IPS-20b (cell line): ENCODE results near the gene ARMC12.
A peak's percentile ranks its signal among the peaks of the same experiment; 100 is the strongest.
"Not testable (repeated sequence)": the region's sequence is repeated elsewhere in the genome, so short reads cannot be mapped to it uniquely, and the experiment has no call there.

Experiments used
- H3K27ac ChIP-seq: one replicate; pipeline ENCODE4 v1.5.1; 2013; ENCODE audit warnings: low read length
- H3K27me3 ChIP-seq: 2 replicates; pipeline ENCODE4 v1.6.1; 2013; ENCODE audit warnings: mild to moderate bottlenecking, low read length, inconsistent platforms; ENCODE audit not compliant: insufficient read depth
- H3K36me3 ChIP-seq: 2 replicates; pipeline ENCODE4 v1.6.1; 2013; ENCODE audit warnings: low read depth, mild to moderate bottlenecking, inconsistent platforms, low read length, moderate library complexity; ENCODE audit not compliant: insufficient read depth
- H3K4me1 ChIP-seq: 2 replicates; pipeline ENCODE4 v1.6.1; 2013; ENCODE audit warnings: mild to moderate bottlenecking, control low read depth, inconsistent platforms, low read length, moderate library complexity; ENCODE audit not compliant: insufficient read depth
- H3K4me3 ChIP-seq: 2 replicates; pipeline ENCODE4 v1.5.1; 2013; ENCODE audit warnings: mild to moderate bottlenecking, low read length, inconsistent platforms
- H3K9ac ChIP-seq: 2 replicates; pipeline ENCODE4 v1.6.1; 2013; ENCODE audit warnings: low read depth, mild to moderate bottlenecking, inconsistent platforms, low read length, moderate library complexity
- H3K9me3 ChIP-seq: 2 replicates; pipeline ENCODE4 v1.6.1; 2013; ENCODE audit warnings: mild to moderate bottlenecking, low read depth, low read length, inconsistent platforms; ENCODE audit not compliant: insufficient read depth

The ARMC12 gene, protein sequence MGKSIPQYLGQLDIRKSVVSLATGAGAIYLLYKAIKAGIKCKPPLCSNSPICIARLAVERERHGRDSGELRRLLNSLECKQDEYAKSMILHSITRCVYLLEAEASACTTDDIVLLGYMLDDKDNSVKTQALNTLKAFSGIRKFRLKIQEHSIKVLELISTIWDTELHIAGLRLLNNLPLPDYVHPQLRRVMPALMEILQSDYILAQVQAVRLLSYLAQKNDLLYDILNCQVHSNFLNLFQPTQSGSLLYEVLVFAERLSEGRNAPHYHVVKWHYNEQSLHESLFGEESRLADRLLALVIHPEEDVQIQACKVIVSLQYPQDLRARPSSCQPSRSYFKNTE

GRCh38 chr6:35736982-35737412 is at the start of gene ARMC12:
TSS of gene ARMC12 (plus strand) at chr6:35737032. CDS start at chr6:35737109, 77 bp downstream.
- Histone ChIP-seq H3K36me3 (no peaks in the 10 kb centered on the region), H3K4me3 (no peak within 1 kb of the TSS), H3K27me3 (no peaks in the 10 kb centered on the region), H3K9ac (no peak within 1 kb of the TSS), H3K4me1 (peaks cover 46% of the 10 kb centered on the region), H3K27ac (no peak within 1 kb of the TSS), H3K9me3 (no peaks in the 10 kb centered on the region)

DNA sequence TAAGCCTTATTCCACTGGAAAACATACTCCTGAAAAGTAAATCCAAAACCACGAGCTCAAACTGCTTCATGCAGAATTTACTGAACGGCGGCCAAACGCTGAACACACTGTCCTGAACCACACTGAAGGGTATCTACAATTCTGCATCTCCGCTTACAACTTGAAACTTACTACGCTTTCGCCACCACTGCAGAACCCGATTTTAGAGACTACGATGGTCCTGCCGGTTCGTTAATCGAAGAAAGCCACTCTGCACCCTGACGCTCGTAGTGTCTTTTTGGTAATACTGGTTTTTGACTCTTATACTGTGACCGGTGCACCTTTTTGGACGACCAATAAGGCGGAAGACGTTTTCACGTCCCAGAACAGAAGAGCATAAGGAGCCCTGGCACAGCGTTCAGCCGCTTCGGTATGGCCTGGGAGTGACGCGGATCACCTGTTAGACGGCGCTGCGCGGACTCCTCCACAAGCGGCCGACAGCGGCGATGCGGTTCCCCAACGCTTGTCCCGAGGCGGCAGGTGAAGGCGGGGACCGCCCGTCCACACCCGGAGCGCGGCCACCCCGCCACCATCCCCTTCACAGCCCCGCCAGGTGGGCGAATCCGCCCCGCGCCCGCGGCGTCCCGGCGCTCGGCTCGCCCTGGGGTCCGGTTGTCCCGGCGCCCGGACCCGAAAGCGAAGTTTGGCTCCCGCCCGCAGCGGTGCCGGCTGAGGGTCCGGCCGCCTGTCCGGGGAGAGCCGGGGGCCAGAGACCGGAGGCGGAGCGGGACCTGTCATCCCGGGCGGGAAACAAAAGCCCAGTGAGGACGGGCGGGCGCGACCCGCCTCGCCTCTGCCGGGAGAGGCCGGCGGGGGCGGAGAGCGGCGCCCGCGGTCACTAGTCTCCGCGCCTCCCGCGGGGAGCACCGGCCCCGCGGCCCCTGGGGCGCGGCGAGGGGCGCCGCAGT is 48.9 kb upstream of the ARMC12 start:
- peak overlapping the region; percentile 81 for H3K4me3 ChIP-seq
- peaks cover 4% of the 10 kb centered on the region; the same call in 1 of the 2 replicates for H3K4me1 ChIP-seq
- no peaks in the 10 kb centered on the region for H3K36me3 ChIP-seq
- peak overlapping the region; percentile 37; the same call in 1 of the 2 replicates for H3K9ac ChIP-seq
- H3K27me3 ChIP-seq: peaks cover 16% of the 10 kb centered on the region
- no peaks in the 10 kb centered on the region for H3K9me3 ChIP-seq
- H3K27ac ChIP-seq: no peak overlapping the region

- Histone ChIP-seq H3K9ac (peak within 1 kb of the TSS; percentile 37; the same call in 1 of the 2 replicates), H3K4me3 (peak within 1 kb of the TSS; percentile 81), H3K9me3 (no peaks in the 10 kb centered on the region), H3K4me1 (peaks cover 4% of the 10 kb centered on the region; the same call in 1 of the 2 replicates), H3K27me3 (peaks cover 16% of the 10 kb centered on the region), H3K36me3 (no peaks in the 10 kb centered on the region), H3K27ac (peak within 1 kb of the TSS; percentile 48)
Observed at GRCh38 chr6:35688605-35689322, 48.1 kb upstream of the ARMC12 start, which contains the start of gene FKBP5. TSS of gene FKBP5 (minus strand) at chr6:35688915. CDS start at chr6:35642824, 46,091 bp downstream.

GRCh38 chr6:35690006-35690405 is 46.8 kb upstream of the ARMC12 start:
- H3K9ac ChIP-seq, H3K27ac ChIP-seq: not testable (repeated sequence)
- H3K27me3 ChIP-seq: peaks cover 16% of the 10 kb centered on the region

DNA sequence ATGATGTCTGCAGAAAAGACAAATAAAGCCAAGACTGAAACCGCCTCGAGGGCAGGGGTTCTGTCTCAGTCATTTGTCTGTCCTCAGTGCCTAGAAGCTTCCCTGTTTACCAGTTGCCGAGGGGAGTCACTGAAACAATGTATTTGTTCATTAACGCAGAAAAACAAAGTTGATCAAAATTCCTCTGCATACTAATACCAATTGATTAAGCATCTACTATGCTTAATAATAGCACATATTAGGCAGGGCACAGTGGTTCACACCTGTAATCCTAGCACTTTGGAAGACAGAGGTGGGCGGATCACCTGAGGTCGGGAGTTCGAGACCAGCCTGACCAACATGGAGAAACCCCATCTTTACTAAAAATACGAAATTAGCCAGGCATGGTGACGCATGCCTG is 46.3 kb upstream of the ARMC12 start:
- H3K27me3 ChIP-seq: peaks cover 16% of the 10 kb centered on the region
- no peaks in the 10 kb centered on the region for H3K36me3 ChIP-seq
- no peak overlapping the region for H3K27ac ChIP-seq
- no peak overlapping the region for H3K9ac ChIP-seq
- peaks cover 4% of the 10 kb centered on the region; the same call in 1 of the 2 replicates for H3K4me1 ChIP-seq
- no peaks in the 10 kb centered on the region for H3K9me3 ChIP-seq
- H3K4me3 ChIP-seq: no peak overlapping the region

More at GRCh38 chr6:35690006-35690405, 46.8 kb upstream of the ARMC12 start:
- not testable (repeated sequence) for H3K4me3 ChIP-seq, H3K36me3 ChIP-seq, H3K4me1 ChIP-seq, H3K9me3 ChIP-seq

- peaks cover 4% of the 10 kb centered on the region; the same call in 1 of the 2 replicates for H3K4me1 ChIP-seq
- H3K36me3 ChIP-seq: no peaks in the 10 kb centered on the region
- H3K9me3 ChIP-seq: no peaks in the 10 kb centered on the region
- no peak overlapping the region for H3K4me3 ChIP-seq
- no peak overlapping the region for H3K27ac ChIP-seq
- peaks cover 16% of the 10 kb centered on the region for H3K27me3 ChIP-seq
- no peak overlapping the region for H3K9ac ChIP-seq
Observed at GRCh38 chr6:35691027-35691824, 45.6 kb upstream of the ARMC12 start.

- no peaks in the 10 kb centered on the region for H3K9me3 ChIP-seq
Observed at GRCh38 chr6:35694462-35694861, 42.4 kb upstream of the ARMC12 start.

GRCh38 chr6:35698430-35698829 is 38.4 kb upstream of the ARMC12 start:
- H3K9ac ChIP-seq, H3K4me3 ChIP-seq, H3K4me1 ChIP-seq: not testable (repeated sequence)

More at GRCh38 chr6:35694462-35694861, 42.4 kb upstream of the ARMC12 start:
- H3K27me3 ChIP-seq: no peaks in the 10 kb centered on the region
- H3K27ac ChIP-seq: no peak overlapping the region
- H3K4me3 ChIP-seq: no peak overlapping the region
- no peaks in the 10 kb centered on the region for H3K36me3 ChIP-seq
- H3K9ac ChIP-seq: no peak overlapping the region
- no peaks in the 10 kb centered on the region for H3K4me1 ChIP-seq

GRCh38 chr6:35698858-35699257 is 38.0 kb upstream of the ARMC12 start:
- H3K4me3 ChIP-seq: no peak overlapping the region

More at GRCh38 chr6:35698430-35698829, 38.4 kb upstream of the ARMC12 start:
- not testable (repeated sequence) for H3K27me3 ChIP-seq, H3K36me3 ChIP-seq, H3K9me3 ChIP-seq, H3K27ac ChIP-seq

GRCh38 chr6:35703554-35703953 is 33.3 kb upstream of the ARMC12 start:
- H3K27me3 ChIP-seq: no peaks in the 10 kb centered on the region
- no peaks in the 10 kb centered on the region for H3K9me3 ChIP-seq
- no peaks in the 10 kb centered on the region for H3K36me3 ChIP-seq
- no peak overlapping the region for H3K4me3 ChIP-seq
- no peak overlapping the region for H3K27ac ChIP-seq
- no peaks in the 10 kb centered on the region for H3K4me1 ChIP-seq
- no peak overlapping the region for H3K9ac ChIP-seq

More at GRCh38 chr6:35698858-35699257, 38.0 kb upstream of the ARMC12 start:
- H3K27me3 ChIP-seq: no peaks in the 10 kb centered on the region
- no peaks in the 10 kb centered on the region for H3K36me3 ChIP-seq
- no peaks in the 10 kb centered on the region for H3K4me1 ChIP-seq
- no peak overlapping the region for H3K27ac ChIP-seq
- no peak overlapping the region for H3K9ac ChIP-seq
- H3K9me3 ChIP-seq: no peaks in the 10 kb centered on the region
